Ammon's horn (tissue), 1 donor: Measurements from ENCODE around the gene FCSK.

ENCODE experiments used
- DNase-seq: peaks from one replicate; pipeline ENCODE4 v3.0.0-alpha.2; 2016; ENCODE audit warnings: low spot score

Gene FCSK

GRCh38 chr16:70455910-70456309 is 1.5 kb downstream of the FCSK start:
- no peak for DNase-seq

GRCh38 chr16:70457446-70458166 is 3.2 kb downstream of the FCSK start:
- DNase-seq, result no peak

DNA sequence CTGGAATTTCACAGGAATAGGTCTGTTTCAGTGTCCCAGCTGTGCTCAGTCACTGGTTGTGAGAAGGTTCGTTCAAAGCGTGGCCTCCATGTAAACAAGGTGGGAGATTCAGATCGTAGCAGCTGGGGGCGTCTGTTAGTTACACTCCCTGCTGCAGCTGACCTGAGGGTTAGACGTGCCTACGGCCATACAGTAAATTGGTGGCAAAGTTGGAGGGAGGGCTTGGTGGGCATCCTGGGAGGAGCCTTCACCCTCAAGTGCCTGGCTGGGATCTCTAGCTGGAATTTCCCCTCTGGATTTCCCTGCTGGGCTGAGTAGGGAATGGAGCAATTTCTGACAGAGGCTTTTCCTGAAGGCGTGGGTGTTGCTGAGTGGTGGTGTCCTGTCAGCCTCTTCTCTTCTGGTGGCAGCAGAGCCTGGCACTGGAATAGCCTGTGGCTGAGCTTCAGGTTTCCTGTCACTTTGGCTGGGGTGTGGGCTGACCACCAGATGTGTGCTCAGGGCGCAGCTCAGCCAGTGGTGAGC is 6.4 kb downstream of the FCSK start:
- DNase-seq, result no peak

DNA sequence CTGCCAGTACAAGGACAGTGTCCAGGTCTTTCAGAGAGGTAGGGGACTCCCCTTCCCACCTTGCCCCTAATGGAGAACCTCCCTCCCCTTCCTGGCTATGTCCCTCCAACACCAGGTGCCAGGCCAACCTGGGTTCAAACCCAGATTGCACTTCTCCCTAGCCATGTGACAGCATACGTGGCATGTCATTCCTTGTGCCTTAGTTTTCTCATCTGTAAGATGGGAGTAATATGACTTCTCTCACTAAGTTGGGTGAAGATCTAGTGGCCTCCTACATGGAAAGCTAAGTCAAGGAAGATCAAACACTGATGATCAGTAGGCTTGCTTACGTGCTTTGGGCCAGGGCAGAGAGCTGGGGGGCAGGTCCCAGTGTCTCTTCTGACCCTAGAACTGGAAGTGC is 8.8 kb downstream of the FCSK start:
- DNase-seq, result no peak

GRCh38 chr16:70465999-70466804 is 11.8 kb downstream of the FCSK start:
- no peak for DNase-seq

GRCh38 chr16:70466805-70467076 is 12.3 kb downstream of the FCSK start:
- DNase-seq, result no peak

DNA sequence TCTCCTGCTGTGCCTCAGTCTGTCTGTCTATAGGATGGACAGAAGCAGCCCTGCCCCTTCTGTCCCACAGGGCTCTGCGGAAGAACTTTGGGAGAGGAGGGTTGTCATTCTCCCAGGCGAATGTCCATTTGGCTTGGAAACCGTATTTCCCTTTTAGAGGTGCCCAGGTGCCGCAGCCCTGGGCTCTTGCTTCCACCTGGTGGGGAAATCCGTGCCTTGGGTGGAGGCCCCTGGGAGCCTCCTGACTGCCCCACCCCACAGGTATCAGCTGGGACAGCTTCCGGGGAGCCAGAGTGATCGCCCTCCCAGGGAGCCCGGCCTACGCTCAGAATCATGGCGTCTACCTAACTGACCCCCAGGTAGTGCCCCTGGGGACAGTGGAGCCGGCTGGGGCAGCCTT is 12.7 kb downstream of the FCSK start:
- DNase-seq, result no peak

- DNase-seq, result no peak
Observed at GRCh38 chr16:70467608-70468007, 13.2 kb downstream of the FCSK start.

GRCh38 chr16:70468776-70469525 is 14.6 kb downstream of the FCSK start:
- DNase-seq, result no peak

- DNase-seq, result no peak
Observed at GRCh38 chr16:70470141-70470926, 15.9 kb downstream of the FCSK start.

DNA sequence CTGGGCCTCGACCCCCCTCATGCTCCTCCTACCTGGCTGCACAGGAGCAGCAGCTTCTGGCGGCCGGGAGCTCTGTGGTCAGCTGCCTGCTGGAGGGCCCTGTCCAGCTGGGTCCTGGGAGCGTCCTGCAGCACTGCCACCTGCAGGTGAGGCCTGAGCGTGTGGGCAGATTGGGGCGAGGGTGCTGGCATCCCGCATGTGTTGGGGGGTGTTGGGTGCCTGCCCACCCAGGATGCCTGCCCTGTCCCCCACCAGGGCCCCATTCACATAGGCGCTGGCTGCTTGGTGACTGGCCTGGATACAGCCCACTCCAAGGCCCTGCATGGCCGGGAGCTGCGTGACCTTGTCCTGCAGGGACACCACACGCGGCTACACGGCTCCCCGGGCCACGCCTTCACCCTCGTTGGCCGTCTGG is 16.5 kb downstream of the FCSK start:
- peak; percentile 34 for DNase-seq

- no peak for DNase-seq
Observed at GRCh38 chr16:70472786-70473433, 18.5 kb downstream of the FCSK start.

- DNase-seq, result no peak
Observed at GRCh38 chr16:70473446-70474319, 19.3 kb downstream of the FCSK start.

- DNase-seq, result no peak
Observed at GRCh38 chr16:70474320-70475053, 20.1 kb downstream of the FCSK start.

DNA sequence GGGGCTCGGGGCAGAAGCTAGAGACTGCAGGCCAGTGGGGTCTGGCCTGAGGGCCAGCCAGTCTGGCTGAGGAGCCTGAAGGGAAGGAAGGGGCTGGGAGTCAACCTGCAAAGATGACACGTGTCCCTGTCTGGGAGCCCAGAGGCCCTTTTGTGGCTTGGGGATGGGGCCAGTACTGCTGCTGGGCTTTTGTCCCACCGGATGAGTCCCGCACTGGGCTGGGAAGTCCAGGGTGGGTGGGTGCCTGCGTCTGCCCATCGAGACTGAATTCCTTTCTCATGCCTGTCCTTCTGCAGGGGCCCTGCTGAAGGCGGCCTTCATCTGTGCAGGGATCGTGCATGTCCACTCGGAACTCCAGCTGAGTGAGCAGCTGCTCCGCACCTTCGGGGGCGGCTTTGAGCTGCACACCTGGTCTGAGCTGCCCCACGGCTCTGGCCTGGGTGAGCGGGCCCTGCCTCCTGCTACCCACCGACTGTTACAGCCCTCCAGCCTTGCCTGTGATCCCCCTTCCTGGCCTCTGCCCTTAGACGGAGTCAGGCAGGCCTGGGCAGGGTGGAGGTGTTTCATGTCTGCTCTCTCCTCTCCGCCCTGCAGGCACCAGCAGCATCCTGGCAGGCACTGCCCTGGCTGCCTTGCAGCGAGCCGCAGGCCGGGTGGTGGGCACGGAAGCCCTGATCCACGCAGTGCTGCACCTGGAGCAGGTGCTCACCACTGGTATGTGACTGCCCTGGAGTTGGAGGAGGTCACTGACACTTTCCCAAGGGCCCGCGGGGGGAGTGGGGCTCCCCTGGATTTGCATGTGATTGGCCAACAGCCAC is 20.9 kb downstream of the FCSK start:
- no peak for DNase-seq

DNA sequence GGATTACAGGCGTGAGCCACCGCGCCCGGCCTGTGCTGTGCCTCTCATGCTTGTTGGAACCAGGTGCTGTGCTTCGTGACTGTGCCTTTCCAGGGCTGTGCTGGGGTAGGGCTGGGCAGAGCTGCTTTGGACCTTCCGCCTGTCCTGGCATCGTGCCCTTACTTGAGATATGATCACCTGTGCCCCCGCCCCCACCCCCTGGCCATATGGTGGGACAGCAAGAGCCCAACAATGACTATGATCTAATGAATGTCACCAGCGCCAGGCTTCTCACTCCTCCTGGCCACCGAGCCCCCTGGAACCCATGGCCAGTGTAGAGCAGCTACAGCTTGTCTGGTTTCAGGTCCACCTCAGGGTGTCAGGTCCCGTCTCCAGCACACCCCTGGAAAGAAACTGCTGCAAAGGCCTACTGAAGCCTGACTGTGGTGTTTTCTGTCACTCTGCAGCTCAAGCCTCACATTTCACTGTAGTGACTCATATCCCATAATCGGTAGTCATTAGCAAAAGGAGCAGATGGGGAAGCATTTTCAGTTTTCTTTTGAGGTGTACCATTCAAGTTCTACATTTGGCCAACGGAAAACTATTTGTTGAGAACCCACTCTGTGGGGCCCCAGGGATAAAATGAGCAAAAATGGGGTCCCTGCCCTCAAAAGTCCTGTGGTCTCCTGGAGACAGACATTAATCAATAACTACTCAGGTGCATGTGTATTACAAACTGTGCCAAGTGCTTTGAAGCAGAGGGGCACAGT is 22.1 kb downstream of the FCSK start:
- peak; percentile 44 for DNase-seq

DNA sequence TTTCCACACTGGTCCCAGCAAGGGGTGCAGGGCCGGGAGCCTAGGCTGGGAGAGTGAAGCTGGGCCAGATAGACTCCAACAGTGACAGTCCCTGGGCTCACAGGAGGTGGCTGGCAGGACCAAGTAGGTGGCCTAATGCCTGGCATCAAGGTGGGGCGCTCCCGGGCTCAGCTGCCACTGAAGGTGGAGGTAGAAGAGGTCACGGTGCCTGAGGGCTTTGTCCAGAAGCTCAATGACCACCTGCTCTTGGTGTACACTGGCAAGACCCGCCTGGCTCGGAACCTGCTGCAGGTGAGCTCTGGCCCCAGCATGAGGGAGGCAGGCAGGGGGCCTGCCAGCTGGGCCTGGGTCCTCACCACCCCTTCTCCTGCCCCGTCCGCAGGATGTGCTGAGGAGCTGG is 23.8 kb downstream of the FCSK start:
- no peak for DNase-seq

GRCh38 chr16:70478912-70479341 is 24.5 kb downstream of the FCSK start:
- no peak for DNase-seq
